ENCODE measurements around the gene C2CD4C.

GRCh38 chr19:383922-384798, 24.8 kb downstream of the C2CD4C start:
- TF ChIP-seq BHLHE40 (IDR thresholded peaks at IDR 0.05; ENCODE audit: borderline replicate concordance), result no peak
- TF ChIP-seq HDGF (IDR thresholded peaks at IDR 0.05; ENCODE audit: borderline replicate concordance), result no peak
- no peak for TF ChIP-seq NFRKB (IDR thresholded peaks at IDR 0.05)
- TF ChIP-seq SUZ12 (IDR thresholded peaks at IDR 0.05), result no peak
- no peak for TF ChIP-seq ZNF384 (IDR thresholded peaks at IDR 0.05)
- TF ChIP-seq FOXK2 (IDR thresholded peaks at IDR 0.05), result no peak
- no peak for TF ChIP-seq FOXM1 (IDR thresholded peaks at IDR 0.05; ENCODE audit: borderline replicate concordance)

Data from HEK293T (cell line).